Spleen (tissue), 7 donors: ENCODE data around the gene DQX1.

ENCODE experiments used
- POLR2AphosphoS5 ChIP-seq, 3 donors: sonication (generic); formaldehyde crosslinking; IDR thresholded peaks; one replicate each; pipeline ENCODE4 v1.5.1; 2017; ENCODE audit warnings: antibody characterized with exemption in 3 of 3
- TF ChIP-seq, protein P1 (sequence below), 11 experiments: fragments of 200-600 bp in 7 of 11; fragments of 450-650 bp in 4 of 11; sonication (generic) in 4 of 11; IDR thresholded peaks in 8 of 11; conservative IDR thresholded peaks in 3 of 11; 1 replicate in 7 of 11; 2 replicates in 4 of 11; pipeline versions ENCODE4 v1.4.0 to v1.8.0; 2016 to 2021; ENCODE audit warnings: antibody characterized with exemption in 11 of 11, inconsistent platforms in 4 of 11, mild to moderate bottlenecking in 1 of 11
- donor health status: DM: no; HTN: no; CAD: no; lungs with moderate emphysema.
- donor health status: DM: no; HTN: no; CAD: no.
- donor health status: DM: no; HTN: no; CAD: no.

DNA sequence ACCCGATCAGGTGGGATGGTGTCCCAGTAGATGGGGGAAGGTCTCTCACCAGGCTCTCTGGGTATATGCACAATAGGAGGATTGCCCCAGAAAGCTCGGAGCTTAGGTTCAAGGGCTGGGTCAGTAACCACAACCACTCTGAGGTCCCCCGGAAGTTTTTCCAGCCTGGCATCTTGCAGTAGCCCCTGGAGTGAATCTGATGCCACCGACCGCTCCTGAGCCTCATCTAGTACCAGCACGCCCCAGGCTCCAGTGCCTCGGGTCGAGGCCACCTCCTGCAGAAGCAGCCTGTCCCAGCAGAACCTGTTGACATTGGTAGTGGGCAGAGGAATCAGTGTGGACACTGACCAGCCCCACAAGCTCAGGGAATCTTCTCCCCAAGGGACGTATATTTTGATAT, 2.0 kb downstream of the DQX1 start:
- TF ChIP-seq, protein P1, sequence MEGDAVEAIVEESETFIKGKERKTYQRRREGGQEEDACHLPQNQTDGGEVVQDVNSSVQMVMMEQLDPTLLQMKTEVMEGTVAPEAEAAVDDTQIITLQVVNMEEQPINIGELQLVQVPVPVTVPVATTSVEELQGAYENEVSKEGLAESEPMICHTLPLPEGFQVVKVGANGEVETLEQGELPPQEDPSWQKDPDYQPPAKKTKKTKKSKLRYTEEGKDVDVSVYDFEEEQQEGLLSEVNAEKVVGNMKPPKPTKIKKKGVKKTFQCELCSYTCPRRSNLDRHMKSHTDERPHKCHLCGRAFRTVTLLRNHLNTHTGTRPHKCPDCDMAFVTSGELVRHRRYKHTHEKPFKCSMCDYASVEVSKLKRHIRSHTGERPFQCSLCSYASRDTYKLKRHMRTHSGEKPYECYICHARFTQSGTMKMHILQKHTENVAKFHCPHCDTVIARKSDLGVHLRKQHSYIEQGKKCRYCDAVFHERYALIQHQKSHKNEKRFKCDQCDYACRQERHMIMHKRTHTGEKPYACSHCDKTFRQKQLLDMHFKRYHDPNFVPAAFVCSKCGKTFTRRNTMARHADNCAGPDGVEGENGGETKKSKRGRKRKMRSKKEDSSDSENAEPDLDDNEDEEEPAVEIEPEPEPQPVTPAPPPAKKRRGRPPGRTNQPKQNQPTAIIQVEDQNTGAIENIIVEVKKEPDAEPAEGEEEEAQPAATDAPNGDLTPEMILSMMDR (IDR thresholded peaks at IDR 0.05 in 8 of 11, conservative IDR thresholded peaks at IDR 0.05 in 3 of 11) = no peak
- no peak for TF ChIP-seq POLR2AphosphoS5 (IDR thresholded peaks at IDR 0.05)
